HEK293 (cell line): ENCODE measurements around the gene ATXN7.

Experiments used
- CTCF ChIA-PET: fragments of 350-600 bp; formaldehyde crosslinking; extraction: SDS; loops from one replicate; lab custom pipeline; 2021; ENCODE audit warnings: antibody characterized with exemption; lab: Yijun Ruan, JAX
- POLR2A ChIA-PET: fragments of 300-600 bp; formaldehyde crosslinking; extraction: SDS; loops from one replicate; lab custom pipeline; 2020; ENCODE audit warnings: antibody characterized with exemption, inconsistent platforms; lab: Yijun Ruan, JAX
- H3K27ac ChIP-seq: fragments of 200-500 bp; sonication (Bioruptor generic); 2 replicates; pipeline ENCODE4 v1.5.1; 2014; ENCODE audit warnings: low read depth, low read length, control low read depth, inconsistent platforms; ENCODE audit errors: extremely low read depth
- H3K36me3 ChIP-seq, 2 experiments: fragments of 200-500 bp in 1 of 2; sonication (Bioruptor generic) in 1 of 2; 1 replicate in 1 of 2; 2 replicates in 1 of 2; pipeline ENCODE4 v1.5.1; 2014 to 2017; ENCODE audit warnings: inconsistent platforms in 2 of 2, low read length in 2 of 2; ENCODE audit not compliant: control insufficient read depth in 2 of 2, insufficient read depth in 1 of 2
- H3K4me1 ChIP-seq: fragments of 200-500 bp; sonication (Bioruptor generic); 2 replicates; pipeline ENCODE4 v1.5.1; 2014; ENCODE audit warnings: mild to moderate bottlenecking, low read length, inconsistent platforms; ENCODE audit not compliant: control insufficient read depth, insufficient read depth
- H3K4me3 ChIP-seq: 2 replicates; pipeline ENCODE4 v1.5.1; 2011; ENCODE audit warnings: low read depth, mild to moderate bottlenecking, control low read depth, low read length, moderate library complexity
- H3K9me3 ChIP-seq: fragments of 200-500 bp; sonication (Bioruptor generic); 2 replicates; pipeline ENCODE4 v1.5.1; 2014; ENCODE audit warnings: low read depth, low read length, inconsistent platforms; ENCODE audit not compliant: control insufficient read depth, insufficient read depth
- ATF2 ChIP-seq: fragments of 450-650 bp; formaldehyde crosslinking; IDR thresholded peaks from 2 replicates; pipeline ENCODE4 v1.5.1; 2016; ENCODE audit warnings: missing biosample characterization, missing genetic modification characterization, low read depth
- OSR2 ChIP-seq: fragments of 450-650 bp; formaldehyde crosslinking; IDR thresholded peaks from 2 replicates; pipeline ENCODE4 v1.5.1; 2016; ENCODE audit warnings: missing biosample characterization, missing genetic modification characterization
- PRDM6 ChIP-seq: fragments of 450-650 bp; formaldehyde crosslinking; IDR thresholded peaks from 2 replicates; pipeline ENCODE4 v1.5.1; 2017; ENCODE audit warnings: missing biosample characterization, missing genetic modification characterization
- SCRT1 ChIP-seq: fragments of 450-650 bp; formaldehyde crosslinking; IDR thresholded peaks from 2 replicates; pipeline ENCODE4 v1.5.1; 2016; ENCODE audit warnings: missing biosample characterization, missing genetic modification characterization, borderline replicate concordance
- SCRT2 ChIP-seq: fragments of 450-650 bp; formaldehyde crosslinking; IDR thresholded peaks from 2 replicates; pipeline ENCODE4 v1.5.1; 2016; ENCODE audit warnings: missing biosample characterization, missing genetic modification characterization
- TCF7L2 ChIP-seq: IDR thresholded peaks from 2 replicates; pipeline ENCODE4 v1.6.1; 2011; ENCODE audit warnings: low read depth, mild to moderate bottlenecking, inconsistent platforms, low read length, moderate library complexity, borderline replicate concordance
- ZBTB21 ChIP-seq: fragments of 450-650 bp; formaldehyde crosslinking; IDR thresholded peaks from 2 replicates; pipeline ENCODE4 v1.5.1; 2017; ENCODE audit warnings: missing biosample characterization, missing genetic modification characterization
- ZBTB44 ChIP-seq: fragments of 450-650 bp; IDR thresholded peaks from 2 replicates; pipeline ENCODE4 v1.5.1; 2018; ENCODE audit warnings: missing biosample characterization, mild to moderate bottlenecking, missing genetic modification characterization
- ZBTB48 ChIP-seq: fragments of 450-650 bp; formaldehyde crosslinking; IDR thresholded peaks from 2 replicates; pipeline ENCODE4 v1.5.1; 2016; ENCODE audit warnings: missing biosample characterization, missing genetic modification characterization
- ZNF140 ChIP-seq: fragments of 450-650 bp; formaldehyde crosslinking; IDR thresholded peaks from 2 replicates; pipeline ENCODE4 v1.5.1; 2016; ENCODE audit warnings: missing biosample characterization, missing genetic modification characterization
- ZNF157 ChIP-seq: fragments of 450-650 bp; formaldehyde crosslinking; IDR thresholded peaks from 2 replicates; pipeline ENCODE4 v1.5.1; 2016; ENCODE audit warnings: missing biosample characterization, missing genetic modification characterization
- ZNF18 ChIP-seq: fragments of 450-650 bp; formaldehyde crosslinking; IDR thresholded peaks from 2 replicates; pipeline ENCODE4 v1.5.1; 2016; ENCODE audit warnings: missing biosample characterization, missing genetic modification characterization
- ZNF202 ChIP-seq: fragments of 450-650 bp; formaldehyde crosslinking; IDR thresholded peaks from 2 replicates; pipeline ENCODE4 v1.5.1; 2016; ENCODE audit warnings: missing biosample characterization, missing genetic modification characterization, borderline replicate concordance
- ZNF221 ChIP-seq: fragments of 450-650 bp; formaldehyde crosslinking; IDR thresholded peaks from 2 replicates; pipeline ENCODE4 v1.5.1; 2017; ENCODE audit warnings: missing biosample characterization, missing genetic modification characterization, borderline replicate concordance
- ZNF311 ChIP-seq: fragments of 450-650 bp; formaldehyde crosslinking; IDR thresholded peaks from 2 replicates; pipeline ENCODE4 v1.5.1; 2017; ENCODE audit warnings: missing biosample characterization, missing genetic modification characterization, borderline replicate concordance
- ZNF514 ChIP-seq: fragments of 450-650 bp; formaldehyde crosslinking; IDR thresholded peaks from 2 replicates; pipeline ENCODE4 v1.5.1; 2016; ENCODE audit warnings: missing biosample characterization, missing genetic modification characterization
- ZNF596 ChIP-seq: fragments of 450-650 bp; IDR thresholded peaks from 2 replicates; pipeline ENCODE4 v1.5.0; 2018; ENCODE audit warnings: missing biosample characterization, mild to moderate bottlenecking, missing genetic modification characterization, moderate library complexity
- ZNF701 ChIP-seq: fragments of 450-650 bp; formaldehyde crosslinking; IDR thresholded peaks from 2 replicates; pipeline ENCODE4 v1.5.1; 2016; ENCODE audit warnings: missing biosample characterization, missing genetic modification characterization
- ZNF837 ChIP-seq: fragments of 450-650 bp; formaldehyde crosslinking; IDR thresholded peaks from 2 replicates; pipeline ENCODE4 v1.5.1; 2016; ENCODE audit warnings: missing biosample characterization, missing genetic modification characterization
- ZSCAN18 ChIP-seq: fragments of 450-650 bp; formaldehyde crosslinking; IDR thresholded peaks from 2 replicates; pipeline ENCODE4 v1.5.1; 2016; ENCODE audit warnings: missing biosample characterization, missing genetic modification characterization
- ZSCAN23 ChIP-seq: fragments of 450-650 bp; formaldehyde crosslinking; IDR thresholded peaks from 2 replicates; pipeline ENCODE4 v1.5.1; 2016; ENCODE audit warnings: missing biosample characterization, missing genetic modification characterization

ATXN7 gene

GRCh38 chr3:63886858-63887257 is 23.2 kb downstream of the ATXN7 start (continued):
- TF ChIP-seq ZBTB44 (no peak), ZSCAN23 (tag by site-specific recombination) (no peak), ZNF140 (tag by site-specific recombination) (no peak), ZBTB21 (tag by site-specific recombination) (no peak), TCF7L2 (no peak)
- TF ChIP-seq, all 188 proteins: peak for 0

- TF ChIP-seq ZNF701 (tag by site-specific recombination) (no peak), ZNF140 (tag by site-specific recombination) (no peak), ZNF837 (tag by site-specific recombination) (no peak), ZNF221 (no peak), ZNF202 (tag by site-specific recombination) (no peak), ZNF596 (no peak), ZNF311 (tag by site-specific recombination) (no peak), ZBTB48 (tag by site-specific recombination) (no peak), ATF2 (no peak), ZNF514 (no peak)
- Histone ChIP-seq H3K27ac (no peak overlapping the region), H3K4me1 (no peaks in the 10 kb centered on the region; the same call in 1 of the 2 replicates), H3K4me3 (no peak overlapping the region), H3K36me3 (no peaks in the 10 kb centered on the region; a peak in 1 of 3 replicates), H3K9me3 (no peaks in the 10 kb centered on the region)
- ChIA-PET CTCF (no interaction called here), POLR2A (no interaction called here)
These were observed 27.9 kb downstream of the ATXN7 start for GRCh38 chr3:63891518-63891917.

GRCh38 chr3:63892773-63893352 is 29.2 kb downstream of the ATXN7 start:
- POLR2A ChIA-PET: no interaction called here
- TF ChIP-seq ZBTB44 (peak; percentile 70; the same call in 1 of the 2 replicates), ZNF18 (tag by site-specific recombination) (peak; percentile 68; the same call in 1 of the 2 replicates), ZSCAN18 (tag by site-specific recombination) (no peak), OSR2 (tag by site-specific recombination) (peak; percentile 79), SCRT1 (tag by site-specific recombination) (peak; percentile 96), SCRT2 (tag by site-specific recombination) (peak; percentile 97), ZNF157 (tag by site-specific recombination) (no peak), PRDM6 (tag by site-specific recombination) (peak; percentile 39; the same call in 1 of the 2 replicates)
- Histone ChIP-seq H3K4me1 (no peaks in the 10 kb centered on the region; the same call in none of the 2 replicates), H3K4me3 (no peak overlapping the region), H3K27ac (no peak overlapping the region), H3K9me3 (no peaks in the 10 kb centered on the region), H3K36me3 (no peaks in the 10 kb centered on the region; a peak in 1 of 3 replicates)
- CTCF ChIA-PET: interaction anchor here (0.8 kb wide), 1 partner anchor 544 kb away, joined by 3 read pairs; no protein-coding TSS in a partner anchor
